SK-N-SH treated with all-trans-retinoic acid at 6 μM for 48 hours (cell line): ENCODE results near the gene GLIS2.

Experiments used
- CREB5 ChIP-seq: fragments of 250-450 bp; sonication (Bioruptor Pico); IDR thresholded peaks from 2 replicates; pipeline ENCODE4 v1.5.1; 2020; ENCODE audit warnings: low read depth, mild to moderate bottlenecking, moderate library complexity
- POU6F1 ChIP-seq: fragments of 250-450 bp; sonication (Bioruptor Pico); IDR thresholded peaks from 2 replicates; pipeline ENCODE4 v1.8.0; 2021; ENCODE audit warnings: low read depth, mild to moderate bottlenecking, moderate library complexity, borderline replicate concordance

- TF ChIP-seq CREB5 (CRISPR knock-in tag) = no peak
- TF ChIP-seq POU6F1 (CRISPR knock-in tag) = no peak
Measured at GRCh38 chr16:4347010-4347409, 31.1 kb downstream of the GLIS2 start.
